GM18909 (cell line): ENCODE measurements around the gene PDGFA.

Experiments used
- ATAC-seq: cut with Tn5 transposase; IDR thresholded peaks from one replicate; pipeline ENCODE4 v1.9.1; 2021; ENCODE audit warnings: mild to moderate bottlenecking; ENCODE audit not compliant: unreplicated experiment, poor library complexity

The PDGFA gene

GRCh38 chr7:520503-521161 is 986 bp upstream of the PDGFA start:
- no peak for ATAC-seq

GRCh38 chr7:518630-519483 is 789 bp downstream of the PDGFA start:
- no peak for ATAC-seq

- no peak for ATAC-seq
These were observed 1.6 kb downstream of the PDGFA start for GRCh38 chr7:517774-518629.

- ATAC-seq = no peak
These were observed 2.8 kb downstream of the PDGFA start for GRCh38 chr7:516606-517456.

- no peak for ATAC-seq
These were observed 3.4 kb downstream of the PDGFA start for GRCh38 chr7:516216-516605.

- no peak for ATAC-seq
These were observed 4.0 kb downstream of the PDGFA start for GRCh38 chr7:515628-516027.

- no peak for ATAC-seq
These were observed 4.7 kb downstream of the PDGFA start for GRCh38 chr7:514651-515598.

- ATAC-seq = no peak
These were observed 5.4 kb downstream of the PDGFA start for GRCh38 chr7:514242-514641.

- ATAC-seq = no peak
These were observed 6.0 kb downstream of the PDGFA start for GRCh38 chr7:513521-514166.

GRCh38 chr7:512541-513311 is 6.9 kb downstream of the PDGFA start:
- no peak for ATAC-seq

GRCh38 chr7:512146-512510 is 7.5 kb downstream of the PDGFA start:
- ATAC-seq = no peak

GRCh38 chr7:511476-512145 is 8.0 kb downstream of the PDGFA start:
- no peak for ATAC-seq

- ATAC-seq = no peak
These were observed 8.8 kb downstream of the PDGFA start for GRCh38 chr7:510782-511281.

GRCh38 chr7:510131-510481 is 9.5 kb downstream of the PDGFA start:
- ATAC-seq = no peak

GRCh38 chr7:509426-510130 is 10.1 kb downstream of the PDGFA start:
- ATAC-seq = no peak

- no peak for ATAC-seq
These were observed 11.0 kb downstream of the PDGFA start for GRCh38 chr7:508461-509170.
